Glomerular visceral epithelial cell (primary cell): ENCODE results near the gene SSTR4.
"Not testable (repeated sequence)": the region's sequence is repeated elsewhere in the genome, so short reads cannot be mapped to it uniquely, and the experiment has no call there.

Experiments used
- DNase-seq: peaks from one replicate; pipeline ENCODE4 v3.0.0-alpha.2; 2016; ENCODE audit errors: extremely low spot score

SSTR4 gene

GRCh38 chr20:23018941-23019340, 16.2 kb upstream of the SSTR4 start:
- DNase-seq, result no peak

- no peak for DNase-seq
Observed at GRCh38 chr20:23019403-23019802, 15.7 kb upstream of the SSTR4 start.

- DNase-seq, result no peak
Observed at GRCh38 chr20:23020230-23021018, 14.7 kb upstream of the SSTR4 start.

GRCh38 chr20:23021541-23021940, 13.6 kb upstream of the SSTR4 start:
- no peak for DNase-seq

GRCh38 chr20:23021951-23022350, 13.2 kb upstream of the SSTR4 start:
- DNase-seq, result peak; percentile 6

GRCh38 chr20:23022849-23023248, 12.3 kb upstream of the SSTR4 start:
- DNase-seq, result no peak

GRCh38 chr20:23023621-23024177, 11.4 kb upstream of the SSTR4 start:
- no peak for DNase-seq

GRCh38 chr20:23024701-23025100, 10.4 kb upstream of the SSTR4 start:
- no peak for DNase-seq

- not testable (repeated sequence) for DNase-seq
Observed at GRCh38 chr20:23025503-23025902, 9.6 kb upstream of the SSTR4 start.

GRCh38 chr20:23027721-23028120, 7.4 kb upstream of the SSTR4 start:
- no peak for DNase-seq

- DNase-seq, result no peak
Observed at GRCh38 chr20:23028392-23028791, 6.7 kb upstream of the SSTR4 start.

- DNase-seq, result no peak
Observed at GRCh38 chr20:23029324-23029723, 5.8 kb upstream of the SSTR4 start.

GRCh38 chr20:23031346-23031745, 3.8 kb upstream of the SSTR4 start:
- DNase-seq, result no peak

GRCh38 chr20:23032056-23032749, 2.9 kb upstream of the SSTR4 start:
- no peak for DNase-seq

- no peak for DNase-seq
Observed at GRCh38 chr20:23032750-23033078, 2.4 kb upstream of the SSTR4 start.

- no peak for DNase-seq
Observed at GRCh38 chr20:23033918-23034317, 1.2 kb upstream of the SSTR4 start.

GRCh38 chr20:23035731-23036130, 619 bp downstream of the SSTR4 start:
- no peak for DNase-seq

GRCh38 chr20:23036371-23036770, 1.3 kb downstream of the SSTR4 start:
- DNase-seq, result no peak

GRCh38 chr20:23037017-23037481, 1.9 kb downstream of the SSTR4 start:
- DNase-seq, result no peak

GRCh38 chr20:23039136-23039875, 4.2 kb downstream of the SSTR4 start:
- no peak for DNase-seq

GRCh38 chr20:23039885-23040508, 4.9 kb downstream of the SSTR4 start:
- DNase-seq, result no peak

GRCh38 chr20:23042270-23042669, 7.2 kb downstream of the SSTR4 start:
- no peak for DNase-seq
